ENCODE data around the gene PLEKHG7.
"Not testable (repeated sequence)": the region's sequence is repeated elsewhere in the genome, so short reads cannot be mapped to it uniquely, and the experiment has no call there.

The PLEKHG7 gene

DNA sequence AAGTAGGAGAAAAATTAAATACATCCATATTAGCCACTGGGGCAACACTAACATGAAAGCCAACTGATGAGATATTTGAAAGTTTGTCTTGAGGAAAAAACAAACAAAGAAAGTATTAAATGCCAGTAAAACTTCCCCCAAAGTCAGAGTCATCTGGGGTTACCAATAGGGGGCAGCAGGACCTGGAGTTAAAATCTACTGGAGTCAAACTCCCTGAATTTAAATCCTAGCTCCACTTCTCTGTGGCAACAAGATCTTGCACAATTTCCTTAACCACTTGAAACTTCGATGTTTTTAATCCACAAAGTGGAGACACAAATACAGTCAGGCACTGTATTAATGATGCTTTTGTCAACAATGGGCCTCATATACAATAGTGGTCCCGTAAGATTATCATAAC, 14.4 kb downstream of the PLEKHG7 start:
- no peak for DNase-seq

- DNase-seq: no peak
Measured at GRCh38 chr12:92718483-92718990, 15.7 kb downstream of the PLEKHG7 start.

DNA sequence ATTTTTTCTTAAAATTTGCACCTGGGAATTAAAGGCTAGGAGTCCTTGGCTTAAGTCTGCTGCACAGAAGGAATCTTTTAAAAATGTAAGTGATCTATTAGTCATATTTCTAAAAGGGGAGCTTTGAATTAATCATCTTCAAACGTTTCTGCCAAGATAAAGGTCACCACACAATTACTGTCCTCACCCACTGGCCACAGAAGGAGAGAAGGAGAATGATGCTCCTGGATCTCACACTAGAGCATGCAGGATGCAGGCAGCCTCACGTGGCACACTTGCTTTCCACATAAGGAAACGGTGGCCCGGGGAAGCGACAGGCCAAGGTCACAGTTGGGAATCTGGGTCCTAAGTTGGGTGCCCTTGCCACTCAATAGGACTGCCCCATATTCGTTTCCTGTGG, 16.9 kb downstream of the PLEKHG7 start:
- DNase-seq: no peak

DNA sequence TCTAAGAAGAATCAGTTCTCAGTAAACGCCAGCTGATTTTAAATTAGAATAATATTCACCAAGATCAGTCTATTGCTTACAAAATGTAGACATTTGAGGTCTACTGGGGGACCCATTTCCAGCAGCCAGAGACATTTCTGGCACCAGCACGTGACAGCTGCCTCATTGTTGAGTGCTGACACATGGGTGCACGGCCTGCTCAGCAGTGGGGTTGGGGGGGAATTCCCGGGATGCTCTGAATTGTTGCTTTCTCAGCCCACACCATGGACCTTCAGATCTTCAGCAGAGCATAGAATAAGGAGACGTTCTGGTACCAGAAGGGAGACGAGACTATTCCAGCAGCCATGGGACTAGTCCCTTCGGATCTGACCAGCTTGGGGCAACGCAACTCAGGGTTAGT, 18.3 kb downstream of the PLEKHG7 start:
- no peak for DNase-seq

- no peak for DNase-seq
Measured at GRCh38 chr12:92721656-92722055, 18.9 kb downstream of the PLEKHG7 start.

- no peak for DNase-seq
Measured at GRCh38 chr12:92722897-92723296, 20.1 kb downstream of the PLEKHG7 start.

GRCh38 chr12:92726850-92727249, 24.1 kb downstream of the PLEKHG7 start:
- DNase-seq: no peak

DNA sequence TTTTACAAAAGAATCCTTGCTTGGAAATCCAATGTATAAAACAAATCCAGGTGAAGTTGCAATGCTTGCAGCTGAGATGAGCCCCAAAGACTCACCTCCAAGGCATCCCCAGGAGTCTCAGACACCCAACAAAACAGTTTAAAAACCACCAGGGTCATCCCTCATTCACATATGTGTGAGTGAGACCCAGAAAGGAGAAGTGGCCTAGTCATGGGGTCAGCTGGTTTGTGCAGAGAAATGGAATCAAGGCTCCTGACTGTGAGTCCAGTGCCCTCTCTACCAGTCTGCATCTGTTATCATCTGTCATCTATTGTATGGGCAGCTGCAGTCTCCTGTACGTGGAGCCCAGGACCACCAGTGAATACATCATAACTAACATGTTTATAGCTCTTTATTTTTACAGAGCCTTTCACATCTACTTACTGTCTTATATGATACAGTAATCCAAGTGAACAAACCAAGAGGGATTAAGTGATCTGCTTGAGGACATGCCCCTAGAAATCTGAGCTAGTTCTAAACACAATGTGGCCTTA, 27.1 kb downstream of the PLEKHG7 start:
- DNase-seq: no peak

DNA sequence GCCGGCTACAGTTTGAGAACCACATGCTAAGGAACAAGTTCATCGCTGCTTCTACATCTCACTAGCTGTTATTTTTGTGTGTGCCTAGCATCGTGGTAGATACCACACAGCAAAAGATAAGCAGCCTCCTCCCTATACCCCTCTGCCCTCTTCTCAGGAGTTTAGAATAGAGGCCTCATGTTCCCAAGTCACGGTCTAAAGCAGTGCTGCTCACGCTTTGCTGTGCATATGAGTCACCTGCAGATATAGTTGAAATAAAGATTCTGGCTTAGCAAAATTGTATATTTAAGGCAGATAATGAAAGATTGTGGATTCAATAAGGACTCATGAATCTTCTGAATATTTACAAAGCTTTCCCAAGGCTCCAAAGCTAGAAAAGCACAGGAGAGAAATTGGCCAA, 28.0 kb downstream of the PLEKHG7 start:
- no peak for DNase-seq

- no peak for DNase-seq
Measured at GRCh38 chr12:92732216-92732615, 29.4 kb downstream of the PLEKHG7 start.

- DNase-seq: no peak
Measured at GRCh38 chr12:92732716-92733115, 29.9 kb downstream of the PLEKHG7 start.

- DNase-seq: no peak
Measured at GRCh38 chr12:92733181-92733580, 30.4 kb downstream of the PLEKHG7 start.

- no peak for DNase-seq
Measured at GRCh38 chr12:92733661-92734060, 30.9 kb downstream of the PLEKHG7 start.

- DNase-seq: no peak
Measured at GRCh38 chr12:92735131-92735721, 32.4 kb downstream of the PLEKHG7 start.

- no peak for DNase-seq
Measured at GRCh38 chr12:92736605-92737004, 33.8 kb downstream of the PLEKHG7 start.

- no peak for DNase-seq
Measured at GRCh38 chr12:92737855-92738850, 35.4 kb downstream of the PLEKHG7 start.

DNA sequence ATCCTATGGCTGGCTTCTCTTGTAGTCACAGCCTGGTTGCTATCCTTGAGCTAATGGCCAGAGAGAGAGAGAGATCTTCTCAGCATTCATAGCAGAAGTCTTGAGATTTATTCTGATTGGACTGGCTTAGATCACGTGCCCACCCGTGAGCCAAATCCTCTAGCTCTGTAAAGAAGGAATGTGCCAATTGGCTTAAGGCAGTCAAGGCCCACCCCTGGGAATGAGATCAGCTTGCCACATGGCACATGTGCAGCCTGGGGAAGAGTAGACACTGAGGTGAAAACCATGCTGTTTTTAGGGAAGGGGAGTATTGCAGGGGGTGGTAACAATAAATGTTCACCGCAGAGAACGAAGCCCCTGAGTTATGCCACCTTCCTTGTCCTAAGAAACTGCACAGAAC, 36.3 kb downstream of the PLEKHG7 start:
- no peak for DNase-seq

GRCh38 chr12:92740411-92740810, 37.6 kb downstream of the PLEKHG7 start:
- no peak for DNase-seq

GRCh38 chr12:92743026-92743425, 40.2 kb downstream of the PLEKHG7 start:
- no peak for DNase-seq

DNA sequence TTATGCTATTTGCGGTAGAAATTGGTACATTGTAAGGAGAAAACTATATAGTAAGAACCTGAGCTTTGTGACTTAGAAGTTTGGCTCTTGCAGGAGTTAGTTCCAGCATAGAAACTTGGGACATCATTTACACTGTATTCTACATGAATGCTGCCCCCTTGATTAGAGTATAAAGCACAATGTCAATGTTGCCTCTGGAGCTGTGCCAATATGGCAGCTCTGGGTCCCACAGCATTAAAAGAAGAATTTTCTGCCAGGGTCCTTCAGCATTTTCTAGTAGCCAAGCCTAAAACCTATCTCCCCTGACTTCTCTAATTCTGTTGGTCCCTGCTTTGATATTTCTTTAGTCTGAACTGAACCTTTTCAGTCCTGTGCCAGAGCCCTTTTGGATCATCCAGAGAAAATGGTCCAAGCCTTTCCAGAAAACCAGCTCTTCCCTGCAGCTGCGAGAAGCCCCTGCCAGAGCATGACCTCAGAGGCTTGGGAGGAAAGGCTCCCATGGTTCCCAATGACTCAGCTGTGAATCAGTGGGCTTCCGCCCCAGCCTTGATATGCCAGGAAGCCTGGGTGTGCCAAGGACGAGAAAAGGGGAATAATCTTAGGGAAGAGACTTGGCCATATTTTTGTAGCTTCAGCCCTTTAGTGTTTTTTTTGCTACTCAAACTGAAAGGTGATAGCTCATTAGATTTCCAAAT, 43.2 kb downstream of the PLEKHG7 start:
- no peak for DNase-seq

DNA sequence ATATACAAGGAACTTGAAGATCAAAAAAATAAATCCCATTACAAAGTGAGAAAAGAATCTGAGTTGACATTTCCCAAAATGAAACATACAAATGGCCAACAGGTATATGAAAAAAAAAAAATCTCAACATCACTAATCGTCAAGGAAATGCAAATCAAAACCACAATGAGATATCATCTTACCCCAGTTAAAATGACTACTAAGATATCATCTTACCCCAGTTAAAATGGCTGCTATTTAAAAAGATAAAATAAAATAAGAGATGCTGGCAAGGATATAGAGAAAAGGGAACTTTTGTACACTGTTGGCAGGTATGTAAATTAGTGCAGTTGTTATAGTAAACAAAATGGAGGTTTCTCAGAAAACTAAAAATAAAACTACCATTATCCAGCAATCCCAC, 44.4 kb downstream of the PLEKHG7 start:
- DNase-seq: no peak

GRCh38 chr12:92749691-92750090, 46.9 kb downstream of the PLEKHG7 start:
- DNase-seq: not testable (repeated sequence)

Data from CD4-positive, alpha-beta T cell treated with Interleukin-10 for 1 hour (primary cell).